WI38 (cell line): ENCODE measurements around the gene NEU4.

Experiments used
- H3K4me3 ChIP-seq: 2 replicates; pipeline ENCODE4 v1.5.1; 2011; ENCODE audit warnings: low read depth, mild to moderate bottlenecking, control low read depth, low read length
- CTCF ChIP-seq: IDR thresholded peaks from 2 replicates; pipeline ENCODE4 v1.5.1; 2012; ENCODE audit warnings: low read depth, mild to moderate bottlenecking, control low read depth, low read length

Gene NEU4

GRCh38 chr2:241861264-241861663 lies 52.3 kb downstream of the NEU4 start:
- no peak for TF ChIP-seq CTCF
- no peak overlapping the region for H3K4me3 ChIP-seq

GRCh38 chr2:241862093-241862492 lies 53.1 kb downstream of the NEU4 start:
- no peak for TF ChIP-seq CTCF

GRCh38 chr2:241862775-241863535 lies 54.0 kb downstream of the NEU4 start:
- H3K4me3 ChIP-seq, result no peak overlapping the region
- no peak for TF ChIP-seq CTCF

More at GRCh38 chr2:241862093-241862492, 53.1 kb downstream of the NEU4 start:
- H3K4me3 ChIP-seq, result no peak overlapping the region

- TF ChIP-seq CTCF, result no peak
- H3K4me3 ChIP-seq, result no peak overlapping the region
Observed at GRCh38 chr2:241863536-241863954, 54.6 kb downstream of the NEU4 start.

- TF ChIP-seq CTCF, result no peak
- H3K4me3 ChIP-seq, result no peak overlapping the region
Observed at GRCh38 chr2:241864168-241864849, 55.3 kb downstream of the NEU4 start.

- H3K4me3 ChIP-seq, result no peak overlapping the region
- no peak for TF ChIP-seq CTCF
Observed at GRCh38 chr2:241864850-241865213, 55.8 kb downstream of the NEU4 start.

GRCh38 chr2:241865416-241865956 lies 56.5 kb downstream of the NEU4 start:
- no peak for TF ChIP-seq CTCF
- no peak overlapping the region for H3K4me3 ChIP-seq
